HG03139 (cell line): ENCODE data around the gene ZNF804A.
"Not testable (repeated sequence)": the region's sequence is repeated elsewhere in the genome, so short reads cannot be mapped to it uniquely, and the experiment has no call there.

Experiments
- ATAC-seq: cut with Tn5 transposase; IDR thresholded peaks from one replicate; pipeline ENCODE4 v1.9.1; 2021; ENCODE audit not compliant: unreplicated experiment

Gene ZNF804A

DNA sequence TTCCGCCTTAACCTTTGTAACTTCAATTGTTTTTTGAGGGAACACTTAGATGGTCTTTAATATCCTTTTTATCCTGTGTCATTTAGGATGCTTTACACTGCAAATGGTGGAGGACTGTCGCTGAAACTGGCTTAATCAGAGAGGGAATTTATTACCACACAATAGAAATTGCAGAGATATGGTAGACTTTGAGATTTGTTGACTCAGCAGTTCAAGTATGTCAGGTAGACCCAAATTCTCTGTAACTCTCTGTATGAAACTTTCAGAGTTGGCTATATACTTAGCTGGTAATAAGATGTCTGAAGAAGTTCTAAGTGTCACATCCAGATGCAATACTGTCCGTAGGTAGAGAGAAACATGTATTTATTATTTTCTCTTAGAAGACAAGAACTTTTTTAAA is 100.1 kb downstream of the ZNF804A start:
- ATAC-seq = no peak

DNA sequence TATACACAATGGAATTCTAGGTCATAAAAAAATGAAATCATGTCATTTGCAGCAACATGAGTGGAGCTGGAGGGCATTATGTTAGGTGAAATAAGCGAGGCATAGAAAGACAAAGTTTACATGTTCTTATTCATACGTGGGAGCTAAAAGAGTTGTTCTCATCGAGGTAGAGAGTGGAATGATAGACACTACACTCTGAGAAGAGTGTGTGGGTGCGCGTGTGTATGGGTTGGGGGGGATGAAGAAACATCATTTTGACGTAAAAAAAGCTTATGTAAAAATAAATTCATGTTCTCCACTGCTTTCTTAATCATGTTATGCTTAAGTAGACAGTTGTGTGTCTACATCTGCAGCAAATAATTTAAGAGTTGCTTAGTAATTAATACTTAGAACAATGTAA is 123.6 kb downstream of the ZNF804A start:
- no peak for ATAC-seq

DNA sequence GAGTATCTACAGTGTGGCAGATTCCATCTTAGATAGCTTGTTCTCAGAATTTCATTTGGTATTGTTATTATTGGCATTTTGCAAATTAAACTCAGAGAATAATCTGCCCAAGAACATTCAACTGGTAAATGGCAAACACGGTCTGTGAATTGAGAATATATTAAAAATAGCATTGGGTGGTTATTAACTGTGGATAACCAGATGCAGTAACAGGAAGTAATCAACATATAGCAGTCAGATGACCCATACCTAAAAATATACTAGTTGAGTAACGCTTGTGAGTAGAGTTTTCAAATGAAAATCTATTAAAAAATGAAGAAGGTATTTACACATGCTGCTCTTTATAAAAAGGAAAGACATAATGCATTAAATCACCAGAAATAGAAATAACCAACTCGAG is 129.5 kb downstream of the ZNF804A start:
- ATAC-seq = no peak

- no peak for ATAC-seq
These were observed 130.1 kb downstream of the ZNF804A start for GRCh38 chr2:184728411-184728810.

GRCh38 chr2:184729581-184729980 is 131.3 kb downstream of the ZNF804A start:
- no peak for ATAC-seq

DNA sequence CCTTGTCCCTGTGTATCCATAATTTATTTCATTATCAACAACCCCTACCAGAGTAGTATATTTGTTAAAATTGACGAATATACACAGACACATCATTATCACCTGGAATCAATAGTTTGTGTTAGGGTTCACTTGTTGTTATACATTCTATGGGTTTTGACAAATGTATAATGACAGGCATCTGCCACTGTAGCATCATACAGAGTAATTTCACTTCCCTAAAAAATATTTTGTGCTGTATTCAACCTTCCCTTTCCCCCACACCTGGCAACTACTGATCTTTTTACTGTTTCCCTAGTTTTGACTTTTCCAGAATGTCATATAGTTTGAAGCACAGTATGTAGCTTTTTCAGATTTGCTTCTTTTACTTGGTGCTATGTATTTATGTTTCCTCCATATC is 132.0 kb downstream of the ZNF804A start:
- peak; percentile 52 for ATAC-seq

GRCh38 chr2:184734338-184734737 is 136.0 kb downstream of the ZNF804A start:
- no peak for ATAC-seq

DNA sequence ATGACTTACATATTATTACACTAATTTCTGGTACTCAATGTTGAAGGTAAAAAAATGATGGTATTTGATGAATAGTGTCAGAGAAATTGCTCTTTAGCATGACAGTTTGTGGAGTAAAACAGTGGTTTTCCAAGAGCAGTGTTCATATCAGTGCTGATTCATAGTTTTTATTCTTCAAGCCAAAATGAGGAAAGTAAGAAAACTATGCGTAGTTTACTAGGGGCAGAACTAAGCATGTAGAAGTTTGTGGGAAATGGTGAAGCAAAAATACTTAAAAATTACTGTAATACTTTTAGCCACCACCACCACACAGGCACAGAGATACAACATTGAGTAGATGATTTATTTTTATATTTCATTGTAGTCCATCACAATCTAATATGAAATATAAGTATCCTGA is 137.3 kb downstream of the ZNF804A start:
- ATAC-seq = no peak

DNA sequence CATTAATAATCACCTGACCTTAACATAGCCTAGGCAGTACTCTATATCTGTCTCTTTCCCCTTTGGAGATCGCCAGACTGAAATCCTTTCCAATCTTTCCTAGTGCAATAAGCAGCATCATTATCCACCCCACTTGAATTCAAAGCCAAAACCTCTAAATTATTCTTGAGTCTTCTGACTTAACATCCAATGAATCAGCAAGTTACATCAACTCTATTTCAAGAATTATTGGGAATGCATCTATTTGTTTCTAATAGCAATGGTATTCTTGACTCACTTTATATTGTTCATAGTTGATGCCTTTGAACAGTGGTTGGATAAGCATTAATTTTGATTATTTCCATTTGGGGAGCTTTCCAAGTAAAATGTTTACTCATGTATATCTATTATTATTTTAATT is 144.8 kb downstream of the ZNF804A start:
- no peak for ATAC-seq

GRCh38 chr2:184756161-184756560 is 157.8 kb downstream of the ZNF804A start:
- ATAC-seq = no peak

DNA sequence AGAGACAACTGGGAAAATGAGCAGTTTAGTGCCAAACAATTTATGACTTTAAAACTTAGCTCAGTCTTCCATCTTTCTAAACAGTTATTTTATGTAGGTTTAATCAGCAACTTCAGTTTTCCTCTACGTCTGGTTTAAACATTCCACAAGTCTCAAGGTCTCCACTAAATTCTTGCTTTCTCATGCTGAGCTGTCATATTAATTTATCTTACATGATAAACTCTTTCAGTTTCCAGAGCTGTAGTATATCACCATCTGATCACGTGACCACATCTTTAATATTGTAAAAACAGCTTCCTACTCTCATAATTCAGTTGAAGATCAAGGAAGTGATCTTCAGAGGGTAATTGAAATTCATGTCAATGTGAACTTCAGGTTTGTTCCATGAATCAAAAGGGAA is 158.6 kb downstream of the ZNF804A start:
- no peak for ATAC-seq

DNA sequence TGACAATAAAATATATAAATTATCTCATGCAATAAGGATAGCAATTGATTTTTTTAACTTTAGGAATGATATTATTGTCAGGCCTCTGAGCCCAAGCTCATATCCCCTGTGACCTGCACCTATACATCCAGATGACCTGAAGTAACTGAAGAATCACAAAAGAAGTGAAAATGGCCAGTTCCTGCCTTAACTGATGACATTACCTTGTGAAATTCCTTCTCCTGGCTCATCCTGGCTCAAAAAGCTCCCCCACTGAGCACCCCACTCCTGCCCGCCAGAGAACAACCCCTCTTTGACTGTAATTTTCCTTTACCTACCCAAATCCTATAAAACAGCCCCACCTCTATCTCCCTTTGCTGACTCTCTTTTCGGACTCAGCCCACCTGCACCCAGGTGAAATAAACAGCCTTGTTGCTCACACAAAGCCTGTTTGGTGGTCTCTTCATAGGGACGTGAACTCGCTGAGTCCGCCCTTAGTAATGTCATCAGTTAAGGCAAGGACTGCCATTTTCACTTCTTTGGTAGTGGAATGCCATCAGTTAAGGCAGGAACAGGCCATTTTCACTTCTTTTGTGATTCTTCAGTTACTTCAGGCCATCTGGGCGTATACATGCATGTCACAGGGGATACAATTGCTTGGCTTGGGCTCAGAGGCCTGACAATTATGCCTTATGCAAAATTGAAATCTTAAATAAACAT is 161.4 kb downstream of the ZNF804A start:
- ATAC-seq = not testable (repeated sequence)

- no peak for ATAC-seq
These were observed 162.6 kb downstream of the ZNF804A start for GRCh38 chr2:184760931-184761330.

DNA sequence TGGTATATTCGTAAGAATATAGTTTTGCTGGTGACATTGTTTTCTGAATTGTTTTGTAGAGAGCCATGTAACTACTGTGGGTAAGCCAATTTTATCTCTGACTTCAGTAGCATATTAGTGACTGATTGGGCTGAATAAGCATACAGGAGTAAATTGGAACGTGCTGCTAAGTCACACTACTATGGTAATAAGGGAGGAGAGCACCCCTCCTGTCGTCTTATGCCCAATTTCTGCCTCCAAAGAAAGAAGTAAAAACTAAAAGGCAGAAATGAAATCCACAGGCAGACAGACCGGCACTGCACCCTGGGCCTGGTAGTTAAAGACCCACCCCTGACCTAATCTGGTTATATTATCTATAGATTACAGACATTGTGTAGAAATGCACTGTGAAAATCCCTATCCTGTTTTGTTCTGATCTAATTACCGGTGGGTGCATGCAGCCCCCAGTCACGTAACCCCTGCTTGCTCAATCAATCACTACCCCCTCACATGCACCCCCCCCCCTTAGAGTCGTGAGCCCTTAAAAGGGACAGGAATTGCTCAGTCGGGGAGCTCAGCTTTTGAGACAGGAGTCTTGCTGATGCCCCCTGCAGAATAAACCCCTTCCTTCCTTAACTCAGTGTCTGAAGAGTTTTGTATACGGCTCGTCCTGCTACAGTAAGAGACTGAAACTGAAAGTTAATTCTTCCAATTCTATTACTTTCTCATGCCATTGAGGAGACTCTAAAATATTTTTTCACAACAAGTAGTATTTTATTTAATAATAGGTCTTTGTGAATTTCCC is 167.0 kb downstream of the ZNF804A start:
- no peak for ATAC-seq

DNA sequence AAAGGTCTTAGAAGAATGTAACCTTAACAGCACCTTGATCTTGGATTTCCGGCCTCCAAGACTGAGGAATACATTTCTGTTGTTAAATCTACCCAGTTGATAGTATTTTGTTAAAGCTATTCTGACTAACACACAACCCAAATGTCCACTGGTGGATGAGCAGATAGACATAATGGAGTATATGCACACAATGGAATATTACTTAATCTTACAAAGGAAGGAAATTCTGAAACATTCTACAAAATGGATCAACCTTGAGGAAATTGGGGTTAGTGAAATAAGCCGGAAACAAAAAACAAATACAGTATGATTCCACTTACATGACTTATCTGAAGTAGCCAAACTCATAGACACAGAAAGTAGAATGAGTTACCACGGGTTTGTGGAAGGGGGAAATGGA is 168.7 kb downstream of the ZNF804A start:
- no peak for ATAC-seq

GRCh38 chr2:184769023-184769422 is 170.7 kb downstream of the ZNF804A start:
- ATAC-seq = no peak

- no peak for ATAC-seq
These were observed 171.4 kb downstream of the ZNF804A start for GRCh38 chr2:184769686-184770085.

GRCh38 chr2:184779777-184780176 is 181.4 kb downstream of the ZNF804A start:
- no peak for ATAC-seq

DNA sequence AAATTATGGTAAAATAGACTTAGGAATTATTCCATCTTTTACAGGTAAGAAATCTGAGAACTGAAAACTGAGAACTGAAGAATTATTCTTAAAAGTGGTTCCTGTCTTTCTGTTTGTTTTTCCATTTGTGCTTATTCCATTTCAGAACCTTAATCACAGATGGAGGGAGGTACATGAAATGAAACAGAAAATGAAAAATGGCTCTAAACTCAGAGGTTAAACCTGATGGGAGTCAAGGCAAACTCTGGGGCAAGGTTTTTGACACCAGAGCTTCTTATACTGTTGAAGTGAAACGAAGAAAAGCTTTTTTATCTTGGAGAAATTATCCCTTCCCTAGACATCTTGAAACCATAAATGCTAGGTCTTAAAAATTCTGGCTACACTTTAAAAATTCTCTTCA is 182.1 kb downstream of the ZNF804A start:
- no peak for ATAC-seq

DNA sequence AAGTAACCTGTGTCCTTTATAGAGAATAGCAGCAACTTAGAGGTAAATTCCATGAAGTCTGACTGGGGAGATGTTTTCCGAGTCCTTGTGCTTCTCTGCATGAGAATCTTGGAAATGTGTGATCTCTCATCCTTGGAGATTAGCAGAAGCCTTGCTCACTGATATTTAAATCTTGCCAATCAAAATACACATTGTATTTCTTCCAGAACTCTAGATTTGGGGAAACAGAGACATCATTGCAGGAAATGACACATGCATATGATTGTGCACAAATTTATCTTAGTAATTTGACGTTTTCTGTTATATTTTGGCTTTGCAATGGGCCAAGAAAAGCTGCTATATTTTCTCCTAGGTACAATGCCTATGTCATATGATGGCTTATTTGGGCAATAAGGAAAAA is 182.6 kb downstream of the ZNF804A start:
- no peak for ATAC-seq

DNA sequence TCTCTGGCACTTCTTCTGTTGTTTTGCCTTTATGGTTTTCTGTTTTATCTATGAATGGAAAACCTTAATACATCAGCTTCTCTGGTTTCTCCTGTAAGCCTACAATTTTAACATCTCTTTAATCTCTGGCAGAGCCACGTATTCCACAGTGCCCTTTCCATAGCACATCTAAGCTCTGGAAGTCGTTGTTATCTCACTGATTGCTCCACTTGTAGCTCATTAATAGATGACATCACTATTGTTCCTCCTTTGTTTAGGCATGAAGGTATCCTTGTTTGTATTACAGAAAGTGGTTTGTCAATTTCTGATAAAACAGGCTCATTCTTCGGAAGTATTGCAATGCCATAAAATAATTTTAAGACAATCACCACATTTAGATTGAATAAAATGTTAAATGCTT is 185.2 kb downstream of the ZNF804A start:
- no peak for ATAC-seq

DNA sequence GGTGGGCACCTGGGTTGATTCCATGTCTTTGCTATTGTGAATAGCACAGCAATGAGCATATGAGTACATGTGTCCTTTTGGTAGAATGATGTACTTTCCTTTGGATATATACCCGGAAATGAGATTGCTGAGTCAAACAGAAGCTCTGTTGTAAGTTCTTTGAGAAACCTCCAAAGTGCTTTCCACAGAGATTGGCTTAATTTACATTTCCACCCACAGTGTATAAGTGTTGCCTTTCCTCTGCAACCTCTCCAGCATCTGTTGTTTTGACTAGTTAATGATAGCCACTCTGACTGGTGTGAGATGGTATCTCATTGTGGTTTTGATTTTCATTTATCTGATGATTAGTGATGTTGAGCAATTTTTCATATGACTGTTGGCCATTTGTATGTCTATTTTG is 194.8 kb downstream of the ZNF804A start:
- ATAC-seq = no peak

- ATAC-seq = no peak
These were observed 201.1 kb downstream of the ZNF804A start for GRCh38 chr2:184799379-184799778.
